Lung (tissue), 12 donors: ENCODE data around the gene TMCC1. TPM values are rescaled to one million over a fixed set of nuclear protein-coding genes. Genes with fewer than 3 reads are reported as not detected.
"Not testable (repeated sequence)": the region's sequence is repeated elsewhere in the genome, so short reads cannot be mapped to it uniquely, and the experiment has no call there.

Source experiments
- ATAC-seq: fragments of 200-7000 bp; cut with Tn5 transposase; one replicate; pipeline ENCODE4 v1.9.1; 2020; ENCODE audit warnings: moderate number of reproducible peaks; ENCODE audit not compliant: insufficient read depth, low FRiP score
- DNase-seq, 3 donors: peaks; one replicate each; pipeline ENCODE4 v3.0.0-alpha.2; 2013 to 2017
- H3K27ac ChIP-seq, 2 donors: one replicate each; pipeline ENCODE4 v1.5.1; 2013; ENCODE audit warnings: mild to moderate bottlenecking in 2 of 2, moderate library complexity in 2 of 2, control low read depth in 1 of 2, inconsistent platforms in 1 of 2, low read depth in 1 of 2, low read length in 1 of 2
- H3K27me3 ChIP-seq, 3 donors: one replicate each; pipeline ENCODE4 v1.5.1; 2013; ENCODE audit warnings: low read length in 2 of 3; ENCODE audit not compliant: control insufficient read depth in 3 of 3, insufficient read depth in 3 of 3
- H3K36me3 ChIP-seq, 4 donors: one replicate each; pipeline ENCODE4 v1.5.1; 2013; ENCODE audit warnings: low read length in 4 of 4, mild to moderate bottlenecking in 1 of 4, moderate library complexity in 1 of 4; ENCODE audit not compliant: control insufficient read depth in 4 of 4, insufficient read depth in 4 of 4
- H3K4me1 ChIP-seq, 5 donors: one replicate each; pipeline ENCODE4 v1.5.1; 2013; ENCODE audit warnings: low read length in 5 of 5, mild to moderate bottlenecking in 2 of 5, moderate library complexity in 1 of 5; ENCODE audit not compliant: control insufficient read depth in 5 of 5, insufficient read depth in 5 of 5
- H3K4me3 ChIP-seq: one replicate; pipeline ENCODE4 v1.5.1; 2013; ENCODE audit warnings: mild to moderate bottlenecking, control low read depth, moderate library complexity
- H3K9ac ChIP-seq, 2 donors: one replicate each; pipeline ENCODE4 v1.5.1; 2013; ENCODE audit warnings: low read length in 2 of 2, control low read depth in 1 of 2; ENCODE audit not compliant: insufficient read depth in 1 of 2
- H3K9me3 ChIP-seq, 4 donors: one replicate each; pipeline ENCODE4 v1.5.1; 2013; ENCODE audit warnings: low read length in 3 of 4, mild to moderate bottlenecking in 1 of 4, moderate library complexity in 1 of 4; ENCODE audit not compliant: control insufficient read depth in 4 of 4, insufficient read depth in 3 of 4
- WGBS, 2 donors: extraction: QIAGEN DNeasy Blood & Tissue Kit; methylation state at CpG; one replicate each; pipeline ENCODE4 v1.1.7; 2013; 5-methylcytosine and 5-hydroxymethylcytosine counted together
- polyA plus RNA-seq, 2 donors: library from polyadenylated mRNA; stranded (reverse); fragments of 200-250 nt; gene quantifications; one replicate each; pipeline ENCODE4 v1.2.1, GENCODE V29; 2013
- total RNA-seq, 2 donors: library from RNA; depleted of rRNA in 1 of 2; stranded (reverse); fragments of >200 nt in 1 of 2; gene quantifications; one replicate each; pipeline ENCODE4 v1.2.1, GENCODE V29; 2014 to 2021
- TF ChIP-seq, protein P1 (sequence below): IDR thresholded peaks from 2 replicates; pipeline ENCODE4 v1.5.1; 2012; ENCODE audit warnings: mild to moderate bottlenecking; ENCODE audit errors: control extremely low read depth, extremely low read depth
- donor health status: control.
- donor health status: control.
- donor health status: Bipolar disorder and iron deficiency.
- donor health status: healthy.
- donor health status: DM: yes; HTN: yes; CAD: no.

TMCC1 gene
- total and polyA plus RNA-seq, 4 donors = 8.7 to 39.4 (median 22.8) TPM

DNA sequence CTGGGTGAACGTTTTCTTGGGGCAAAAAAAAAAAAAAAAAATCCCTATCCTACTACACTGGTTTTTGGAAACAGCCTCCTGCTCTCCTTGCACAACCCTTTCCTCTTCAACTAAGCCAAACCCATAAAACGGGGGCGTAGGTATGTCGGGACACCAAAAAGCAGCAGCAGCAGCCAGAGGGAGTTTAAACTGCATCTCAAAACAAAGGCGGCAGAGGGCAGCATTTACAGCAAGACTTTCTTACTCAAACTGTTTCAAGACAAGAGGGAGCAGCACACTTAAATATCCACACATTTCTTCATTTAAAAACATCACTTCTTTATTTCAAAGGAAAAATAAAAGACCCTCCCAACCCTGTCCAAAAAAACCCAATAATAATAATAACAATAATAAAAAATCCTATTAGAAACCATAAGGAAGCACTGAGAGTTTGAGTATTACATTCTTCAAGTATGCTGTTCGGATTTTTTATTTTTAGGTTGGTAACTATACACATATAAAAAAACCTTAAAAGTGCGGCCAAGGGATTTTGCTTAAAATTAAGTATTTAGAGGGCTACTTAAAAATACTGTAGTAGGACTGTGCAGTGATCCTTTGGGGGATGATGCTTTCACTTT is 243.1 kb downstream of the TMCC1 start:
- Histone ChIP-seq H3K4me3 (no peak overlapping the region), H3K9ac (no peak overlapping the region), H3K27me3 (no peaks in the 10 kb centered on the region), H3K9me3 (no peaks in the 10 kb centered on the region), H3K36me3 (peaks cover 0 to 3% (median 0%) of the 10 kb centered on the region in 4 donors), H3K4me1 (peaks cover 0 to 7% (median 4%) of the 10 kb centered on the region in 5 donors), H3K27ac (no peak overlapping the region)
- WGBS, 2 donors = 28 to 29% methylated on average over 7 of the region's 7 CpGs
- DNase-seq (peak; percentile 73 to 82 (median 79)), ATAC-seq (peak; percentile 84)
- TF ChIP-seq, protein P1, sequence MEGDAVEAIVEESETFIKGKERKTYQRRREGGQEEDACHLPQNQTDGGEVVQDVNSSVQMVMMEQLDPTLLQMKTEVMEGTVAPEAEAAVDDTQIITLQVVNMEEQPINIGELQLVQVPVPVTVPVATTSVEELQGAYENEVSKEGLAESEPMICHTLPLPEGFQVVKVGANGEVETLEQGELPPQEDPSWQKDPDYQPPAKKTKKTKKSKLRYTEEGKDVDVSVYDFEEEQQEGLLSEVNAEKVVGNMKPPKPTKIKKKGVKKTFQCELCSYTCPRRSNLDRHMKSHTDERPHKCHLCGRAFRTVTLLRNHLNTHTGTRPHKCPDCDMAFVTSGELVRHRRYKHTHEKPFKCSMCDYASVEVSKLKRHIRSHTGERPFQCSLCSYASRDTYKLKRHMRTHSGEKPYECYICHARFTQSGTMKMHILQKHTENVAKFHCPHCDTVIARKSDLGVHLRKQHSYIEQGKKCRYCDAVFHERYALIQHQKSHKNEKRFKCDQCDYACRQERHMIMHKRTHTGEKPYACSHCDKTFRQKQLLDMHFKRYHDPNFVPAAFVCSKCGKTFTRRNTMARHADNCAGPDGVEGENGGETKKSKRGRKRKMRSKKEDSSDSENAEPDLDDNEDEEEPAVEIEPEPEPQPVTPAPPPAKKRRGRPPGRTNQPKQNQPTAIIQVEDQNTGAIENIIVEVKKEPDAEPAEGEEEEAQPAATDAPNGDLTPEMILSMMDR = peak; percentile 61

DNA sequence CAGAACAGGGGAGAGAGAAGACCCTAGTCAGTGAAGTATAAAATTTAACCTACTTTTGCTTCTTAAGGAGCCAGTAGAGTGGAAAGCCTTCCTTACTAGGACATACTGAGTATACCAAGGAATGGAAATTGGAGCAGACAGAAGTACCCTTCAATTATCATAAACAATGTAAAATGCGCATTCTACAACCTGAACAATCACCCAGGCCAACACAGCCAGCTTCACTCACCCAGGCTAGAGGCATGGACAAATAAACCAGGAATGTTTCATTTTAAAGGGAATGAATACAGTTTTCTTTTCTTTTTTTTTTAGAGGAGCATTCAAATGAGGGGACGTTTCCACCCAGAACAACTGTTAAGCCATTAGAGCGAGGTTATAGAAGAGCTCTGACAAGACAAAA is 245.1 kb downstream of the TMCC1 start:
- no peak overlapping the region for H3K27ac ChIP-seq
- peaks cover 0 to 3% (median 0%) of the 10 kb centered on the region in 4 donors for H3K36me3 ChIP-seq
- no peaks in the 10 kb centered on the region for H3K27me3 ChIP-seq
- peak overlapping the region in 1 of 2 donors; percentile 55 for H3K9ac ChIP-seq
- ATAC-seq (no peak), DNase-seq (no peak)
- H3K4me1 ChIP-seq = peaks cover 0 to 7% (median 4%) of the 10 kb centered on the region in 5 donors
- TF ChIP-seq, protein P1 = no peak
- no peaks in the 10 kb centered on the region for H3K9me3 ChIP-seq
- H3K4me3 ChIP-seq = no peak overlapping the region
- 81 to 88% methylated on average over 3 of the region's 3 CpGs for WGBS, 2 donors

DNA sequence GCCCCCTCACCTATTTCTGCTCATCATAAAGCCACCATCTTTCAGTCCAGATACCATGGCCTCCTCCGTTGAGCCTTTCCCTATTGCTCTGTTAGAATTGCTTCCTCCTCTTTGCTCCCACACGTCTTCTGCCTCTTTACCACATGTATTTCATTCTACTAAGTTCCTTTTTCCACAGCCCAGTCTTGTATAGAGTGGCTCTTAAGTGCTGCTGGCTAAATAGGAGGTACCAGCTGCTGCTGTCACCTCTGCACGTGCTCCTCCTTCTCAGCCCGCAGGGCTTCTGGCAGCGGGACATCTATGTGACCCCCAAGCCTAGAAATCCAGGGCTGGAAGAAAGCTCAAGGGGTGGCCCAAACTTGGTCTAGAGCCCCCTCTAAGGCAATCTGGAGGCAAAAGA is 248.2 kb downstream of the TMCC1 start:
- no peaks in the 10 kb centered on the region for H3K36me3 ChIP-seq
- ATAC-seq = no peak
- 27 to 45% methylated on average over 5 of the region's 5 CpGs for WGBS, 2 donors
- no peak for DNase-seq
- no peak overlapping the region for H3K9ac ChIP-seq
- no peaks in the 10 kb centered on the region for H3K27me3 ChIP-seq
- TF ChIP-seq, protein P1 = no peak
- no peak overlapping the region for H3K4me3 ChIP-seq
- H3K27ac ChIP-seq = peak overlapping the region in 1 of 2 donors; percentile 0
- peaks cover 0 to 3% (median 0%) of the 10 kb centered on the region in 5 donors for H3K4me1 ChIP-seq
- no peaks in the 10 kb centered on the region for H3K9me3 ChIP-seq

DNA sequence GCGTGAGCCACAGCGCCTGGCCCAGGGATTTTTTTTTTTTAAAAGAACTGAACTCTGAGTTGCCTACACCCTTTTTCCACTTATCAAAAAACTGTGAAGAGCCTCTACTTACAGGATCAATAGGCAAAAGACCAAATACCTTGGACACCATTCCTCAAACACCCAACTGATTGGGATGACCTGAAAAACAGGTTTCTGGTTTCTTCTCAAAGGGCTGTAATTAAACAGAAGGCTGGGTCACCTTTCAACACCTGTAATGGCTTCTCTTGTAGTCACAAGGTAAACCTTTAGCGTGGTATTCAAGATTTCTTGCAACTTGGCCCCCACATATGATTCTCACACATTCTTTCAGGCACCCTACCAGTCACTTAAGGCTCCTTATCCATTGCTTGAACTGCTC is 248.7 kb downstream of the TMCC1 start:
- Histone ChIP-seq H3K27ac (peak overlapping the region in 1 of 2 donors; percentile 0), H3K9me3 (no peaks in the 10 kb centered on the region), H3K4me3 (no peak overlapping the region), H3K9ac (no peak overlapping the region), H3K36me3 (no peaks in the 10 kb centered on the region), H3K4me1 (peaks cover 0 to 2% (median 0%) of the 10 kb centered on the region in 5 donors), H3K27me3 (no peaks in the 10 kb centered on the region)
- ATAC-seq (no peak), DNase-seq (peak in 2 of 3 donors; percentile 46 to 72)
- TF ChIP-seq, protein P1 = no peak
- WGBS, 2 donors = 87 to 90% methylated on average over 3 of the region's 3 CpGs

DNA sequence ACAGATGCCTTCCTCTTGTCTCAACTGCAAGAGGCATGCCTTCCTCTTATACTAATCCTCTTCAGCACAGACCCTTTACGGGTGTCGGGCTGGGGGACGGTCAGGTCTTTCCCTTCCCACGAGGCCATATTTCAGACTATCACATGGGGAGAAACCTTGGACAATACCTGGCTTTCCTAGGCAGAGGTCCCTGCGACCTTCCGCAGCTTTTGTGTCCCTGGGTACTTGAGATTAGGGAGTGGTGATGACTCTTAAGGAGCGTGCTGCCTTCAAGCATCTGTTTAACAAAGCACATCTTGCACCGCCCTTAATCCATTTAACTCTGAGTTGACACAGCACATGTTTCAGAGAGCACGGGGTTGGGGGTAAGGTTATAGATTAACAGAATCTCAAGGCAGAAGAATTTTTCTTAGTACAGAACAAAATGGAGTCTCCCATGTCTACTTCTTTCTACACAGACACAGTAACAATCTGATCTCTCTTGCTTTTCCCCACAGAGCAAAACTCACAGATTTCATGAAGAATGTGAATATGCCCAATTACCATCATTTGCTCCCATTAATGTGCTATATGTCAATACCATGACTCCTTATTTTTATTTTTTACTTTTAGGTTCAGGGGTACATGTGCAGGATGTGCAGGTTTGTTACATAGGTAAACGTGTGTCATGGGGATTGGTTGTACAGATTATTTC is 251.8 kb downstream of the TMCC1 start:
- H3K27me3 ChIP-seq, H3K4me3 ChIP-seq, H3K4me1 ChIP-seq, H3K36me3 ChIP-seq, ATAC-seq, DNase-seq, H3K9me3 ChIP-seq, H3K9ac ChIP-seq: not testable (repeated sequence)
- WGBS, 2 donors = 54 to 73% methylated on average over 7 to 8 of the region's 10 CpGs
- H3K27ac ChIP-seq = peak overlapping the region in 1 of 2 donors; percentile 30
